GM18909 (cell line): ENCODE measurements around the gene NAA20.
"Not testable (repeated sequence)": the region's sequence is repeated elsewhere in the genome, so short reads cannot be mapped to it uniquely, and the experiment has no call there.

ENCODE experiments used
- ATAC-seq: cut with Tn5 transposase; IDR thresholded peaks from one replicate; pipeline ENCODE4 v1.9.1; 2021; ENCODE audit warnings: mild to moderate bottlenecking; ENCODE audit not compliant: unreplicated experiment, poor library complexity

The NAA20 gene

GRCh38 chr20:19990850-19991249 is 26.3 kb upstream of the NAA20 start:
- no peak for ATAC-seq

- ATAC-seq: no peak
These were observed 25.9 kb upstream of the NAA20 start for GRCh38 chr20:19991308-19991707.

GRCh38 chr20:19991854-19992253 is 25.3 kb upstream of the NAA20 start:
- ATAC-seq: no peak

DNA sequence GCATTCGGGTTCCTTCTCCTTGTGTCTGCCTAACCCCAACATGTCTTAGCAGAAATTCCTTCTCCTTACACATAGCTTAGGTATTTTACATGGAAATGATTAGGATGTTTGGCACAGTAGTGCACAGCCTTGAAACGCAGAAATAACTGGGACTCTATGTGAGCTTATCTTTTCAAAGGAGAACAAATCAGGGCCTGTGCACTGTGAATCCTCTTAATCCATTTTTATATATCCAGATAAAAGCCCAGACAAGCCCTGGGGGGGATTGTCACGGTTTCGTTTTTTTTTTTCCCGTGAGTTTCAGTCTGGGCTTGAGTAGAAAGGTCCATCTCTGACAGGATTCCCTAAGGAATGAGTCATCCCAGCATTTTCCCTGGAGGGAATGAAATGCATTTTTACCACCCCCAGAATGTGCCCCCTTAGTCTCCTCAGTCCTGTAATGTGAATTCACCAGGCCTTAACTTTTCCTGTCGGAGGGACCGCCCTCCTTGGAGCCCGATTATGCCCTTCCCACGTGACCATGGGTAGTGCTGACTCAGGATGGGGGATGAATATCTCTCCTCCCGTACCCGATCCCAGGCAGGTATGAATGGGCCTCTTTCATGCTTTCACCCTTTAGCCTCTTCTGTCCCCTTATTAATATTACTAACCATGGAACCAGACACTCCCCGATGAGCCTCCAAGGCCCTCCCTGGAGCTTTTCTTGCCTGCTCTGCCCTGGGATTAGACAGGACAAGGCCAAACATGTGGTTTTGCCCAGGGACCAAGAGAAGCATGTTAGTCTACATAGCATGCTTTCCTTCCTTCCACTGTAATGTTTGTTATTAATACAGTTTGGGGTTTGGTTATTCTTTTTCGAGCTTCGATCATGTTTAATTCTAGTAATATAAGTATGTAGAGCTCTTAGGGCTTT is 23.9 kb upstream of the NAA20 start:
- no peak for ATAC-seq

GRCh38 chr20:19993958-19994669 is 23.0 kb upstream of the NAA20 start:
- no peak for ATAC-seq

DNA sequence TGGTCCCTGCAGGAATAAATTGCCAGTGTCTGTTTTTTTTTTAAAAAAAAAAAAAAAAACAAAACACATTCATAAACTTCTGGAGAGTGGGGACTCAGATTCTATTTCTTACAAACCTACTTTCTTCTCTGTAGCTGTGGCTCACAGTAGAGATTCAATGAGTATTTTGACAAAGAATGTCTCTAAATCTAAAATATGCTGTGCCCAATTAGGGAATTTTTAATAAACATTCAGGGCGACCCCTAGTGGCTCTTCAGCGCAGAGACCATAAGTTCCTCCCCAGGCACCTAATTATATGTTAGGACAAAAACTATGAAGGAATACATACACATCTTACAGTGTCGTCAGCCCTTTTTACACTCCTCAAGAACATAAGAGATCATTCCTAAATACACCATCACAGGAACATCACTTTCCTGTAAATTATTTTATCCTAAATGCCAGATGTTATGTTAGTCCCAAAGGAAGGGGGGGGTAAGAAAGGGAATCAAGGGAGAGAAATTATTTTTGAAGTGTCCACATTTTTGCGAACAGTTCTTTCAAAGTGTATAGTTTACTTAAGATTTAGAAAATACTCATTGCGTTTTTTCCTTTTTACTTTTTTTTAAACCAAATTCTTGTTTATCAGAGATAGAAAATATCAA is 21.8 kb upstream of the NAA20 start:
- ATAC-seq: no peak

DNA sequence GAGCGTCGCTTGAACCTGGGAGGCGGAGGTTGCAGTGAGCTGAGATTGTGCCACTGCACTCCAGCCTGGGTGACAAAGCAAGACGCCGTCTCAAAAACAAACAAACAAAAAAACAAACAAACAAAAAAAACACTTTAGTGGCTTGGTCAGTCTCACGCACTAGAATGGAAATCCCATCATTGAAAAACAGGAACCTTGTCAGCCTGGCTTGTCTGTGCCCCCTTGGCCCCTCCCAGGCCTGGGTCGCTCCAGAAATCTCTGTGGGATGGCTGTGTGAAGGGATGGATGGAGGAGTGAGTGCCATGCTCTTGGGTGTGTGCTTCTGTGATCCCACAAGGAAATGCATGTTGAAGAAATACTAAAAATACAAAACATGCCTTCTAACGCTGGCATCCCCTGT is 20.9 kb upstream of the NAA20 start:
- no peak for ATAC-seq

- ATAC-seq: no peak
These were observed 20.2 kb upstream of the NAA20 start for GRCh38 chr20:19996917-19997316.

- ATAC-seq: no peak
These were observed 18.0 kb upstream of the NAA20 start for GRCh38 chr20:19998990-19999705.

- ATAC-seq: no peak
These were observed 16.8 kb upstream of the NAA20 start for GRCh38 chr20:20000211-20000968.

- ATAC-seq: no peak
These were observed 14.8 kb upstream of the NAA20 start for GRCh38 chr20:20002101-20002998.

DNA sequence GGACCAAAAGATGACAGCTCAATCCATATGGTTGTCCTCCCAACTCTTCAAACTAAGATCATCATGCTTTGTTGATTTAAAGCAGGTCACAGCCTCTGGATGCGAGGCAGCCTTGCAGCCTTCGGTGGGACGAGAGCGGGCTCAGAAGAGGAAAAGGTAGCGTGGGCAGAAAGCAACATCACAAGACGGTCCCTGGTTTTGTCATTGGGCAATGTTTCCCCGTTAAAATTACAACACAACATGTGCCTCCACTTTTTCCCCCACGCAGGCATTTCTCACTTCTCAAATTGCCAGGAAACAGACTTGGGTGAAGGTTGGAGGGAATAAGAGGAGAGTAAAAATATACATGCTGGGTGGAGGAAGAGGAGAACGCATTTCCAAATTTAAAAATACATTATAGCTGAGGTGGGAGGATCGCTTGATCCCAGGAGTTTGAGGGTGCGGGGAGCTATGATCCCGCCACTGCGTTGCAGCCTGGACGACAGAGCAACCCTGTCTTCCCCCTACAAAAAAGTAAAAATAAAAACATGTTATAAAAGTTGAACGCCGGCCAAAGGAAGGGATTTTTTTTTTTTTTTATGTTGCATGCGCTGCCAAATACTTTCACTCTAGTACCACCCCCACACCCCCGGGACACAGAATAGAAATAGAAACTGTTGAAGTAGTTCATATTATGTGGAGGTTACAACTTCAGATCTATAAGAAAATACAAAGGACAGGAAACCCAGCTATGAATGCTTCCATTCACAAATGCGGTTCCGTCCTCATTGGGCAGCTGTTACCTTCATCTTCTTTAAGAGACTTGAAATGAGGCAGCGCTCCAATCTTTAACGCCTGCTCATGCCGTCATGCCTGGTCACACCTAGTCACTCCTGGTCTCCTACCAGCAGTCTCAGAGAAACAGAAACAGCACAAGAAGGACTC is 13.9 kb upstream of the NAA20 start:
- ATAC-seq: no peak

- ATAC-seq: not testable (repeated sequence)
These were observed 13.2 kb upstream of the NAA20 start for GRCh38 chr20:20003955-20004322.

DNA sequence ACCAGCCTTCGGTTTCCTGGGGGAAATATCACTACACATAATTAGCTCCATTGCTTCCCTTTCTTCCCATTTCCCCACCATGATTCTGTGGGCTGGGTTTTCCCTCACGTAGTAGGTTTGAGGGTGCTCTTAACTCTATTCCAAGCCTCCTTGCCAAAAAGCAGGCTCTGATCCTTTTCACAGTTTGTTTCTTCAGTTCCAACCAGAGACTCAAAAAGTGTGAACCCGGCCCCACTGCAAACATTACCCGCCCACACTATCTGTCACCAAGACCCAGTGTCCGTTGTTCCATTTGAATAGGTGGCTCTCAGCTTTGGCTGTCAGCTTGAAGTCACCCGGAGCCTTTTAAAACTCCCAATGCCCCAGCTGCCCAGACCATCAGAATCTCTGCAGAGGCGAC is 11.8 kb upstream of the NAA20 start:
- no peak for ATAC-seq

GRCh38 chr20:20009784-20010253 is 7.3 kb upstream of the NAA20 start:
- ATAC-seq: no peak

- ATAC-seq: no peak
These were observed 6.3 kb upstream of the NAA20 start for GRCh38 chr20:20010639-20011500.

DNA sequence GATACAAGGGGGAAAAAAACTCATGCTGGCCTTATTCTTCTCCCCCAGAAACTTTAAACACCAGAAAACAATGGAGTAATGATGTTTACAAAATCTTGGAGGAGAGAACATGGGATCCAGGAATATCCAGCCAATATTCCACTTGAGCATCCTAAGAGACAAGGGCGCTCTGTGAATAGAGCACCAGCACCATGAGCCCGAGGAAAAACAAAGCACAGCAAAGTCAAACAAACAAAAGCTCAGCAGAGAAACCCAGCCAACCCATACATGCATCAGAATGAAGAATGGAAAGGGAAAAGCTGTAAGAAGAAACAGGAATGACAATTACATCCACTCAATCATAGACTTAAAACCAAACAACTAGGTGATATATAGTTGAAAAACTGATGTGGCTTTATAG is 4.6 kb upstream of the NAA20 start:
- no peak for ATAC-seq
